Brain microvascular endothelial cell (primary cell): ENCODE results near the gene ZWILCH.
A peak's percentile ranks its signal among the peaks of the same experiment; 100 is the strongest.

Experiments
- DNase-seq: peaks from one replicate; pipeline ENCODE4 v3.0.0-alpha.2; 2020
- H3K27ac ChIP-seq: fragments of 250-450 bp; sonication (Bioruptor Pico); 2 replicates; pipeline ENCODE4 v1.5.1; 2020; ENCODE audit warnings: mild to moderate bottlenecking, moderate library complexity
- H3K27me3 ChIP-seq: fragments of 250-450 bp; sonication (Bioruptor Pico); replicated peaks from 2 replicates; pipeline ENCODE4 v1.5.1; 2020; ENCODE audit warnings: mild to moderate bottlenecking
- H3K36me3 ChIP-seq: fragments of 250-450 bp; sonication (Bioruptor Pico); replicated peaks from 2 replicates; pipeline ENCODE4 v1.5.1; 2020; ENCODE audit warnings: mild to moderate bottlenecking
- H3K4me3 ChIP-seq: 2 replicates; pipeline ENCODE4 v1.5.1; 2011; ENCODE audit warnings: low read depth, mild to moderate bottlenecking, control low read depth, low read length, moderate library complexity
- CTCF ChIP-seq: IDR thresholded peaks from 2 replicates; pipeline ENCODE4 v1.5.1; 2011; ENCODE audit warnings: low read depth, mild to moderate bottlenecking, moderate library complexity, low read length, control low read depth, inconsistent platforms; ENCODE audit errors: missing control alignments
- in situ Hi-C: cut with HindIII; loops from 2 replicates; pipeline ENCODE4 v1.10.0; 2017; ENCODE audit warnings: low sequenced_read_pairs, low pct_ligation_motif_present

Gene ZWILCH

GRCh38 chr15:66565741-66566144 lies 60.6 kb downstream of the ZWILCH start, which contains the start of gene LCTL:
Gene LCTL (minus strand): TSS chr15:66565998. CDS start chr15:66565365, 633 bp downstream.
- in situ Hi-C loops = no loop called here
- Histone ChIP-seq H3K27me3 (no peaks in the 10 kb centered on the region), H3K36me3 (no peaks in the 10 kb centered on the region), H3K27ac (no peak within 1 kb of the TSS), H3K4me3 (peak within 1 kb of the TSS; percentile 42)
- no peak for TF ChIP-seq CTCF
- DNase-seq = peak; percentile 69

DNA sequence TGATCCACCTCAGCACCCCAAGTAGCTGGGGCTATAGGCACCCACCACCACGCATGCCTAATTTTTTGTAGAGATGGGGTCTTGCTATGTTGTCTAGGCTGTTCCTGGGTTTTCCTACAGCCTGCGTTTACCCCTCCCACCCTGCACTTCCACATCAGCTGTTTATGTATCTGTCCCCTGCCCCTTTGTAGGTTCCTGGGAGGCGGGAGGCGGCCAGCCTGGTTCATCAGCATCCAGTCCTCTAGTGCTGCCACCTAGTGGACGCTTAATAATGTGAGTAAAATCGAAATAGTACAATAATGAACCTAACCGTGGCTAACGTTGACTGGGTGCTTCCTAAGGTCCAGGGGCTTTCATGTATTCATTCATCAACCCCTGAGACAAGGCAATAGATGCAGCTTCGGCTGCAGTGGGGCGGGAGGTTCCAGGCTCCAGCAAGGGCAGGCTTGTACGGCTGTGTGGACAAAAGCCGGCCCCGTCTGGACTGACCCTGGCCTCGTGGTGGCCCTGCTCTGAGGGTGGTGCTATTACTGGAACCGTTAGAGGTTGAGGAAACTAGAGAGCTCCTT lies 61.9 kb downstream of the ZWILCH start:
- DNase-seq = peak; percentile 64
- H3K27me3 ChIP-seq = no peaks in the 10 kb centered on the region
- in situ Hi-C loops = no loop called here
- H3K4me3 ChIP-seq = no peak overlapping the region
- no peaks in the 10 kb centered on the region for H3K36me3 ChIP-seq
- H3K27ac ChIP-seq = no peak overlapping the region
- peak; percentile 79 for TF ChIP-seq CTCF

GRCh38 chr15:66567897-66568296 lies 62.8 kb downstream of the ZWILCH start:
- Histone ChIP-seq H3K27me3 (no peaks in the 10 kb centered on the region), H3K36me3 (no peaks in the 10 kb centered on the region), H3K4me3 (no peak overlapping the region), H3K27ac (no peak overlapping the region)
- in situ Hi-C loops = no loop called here
- TF ChIP-seq CTCF = no peak
- no peak for DNase-seq

DNA sequence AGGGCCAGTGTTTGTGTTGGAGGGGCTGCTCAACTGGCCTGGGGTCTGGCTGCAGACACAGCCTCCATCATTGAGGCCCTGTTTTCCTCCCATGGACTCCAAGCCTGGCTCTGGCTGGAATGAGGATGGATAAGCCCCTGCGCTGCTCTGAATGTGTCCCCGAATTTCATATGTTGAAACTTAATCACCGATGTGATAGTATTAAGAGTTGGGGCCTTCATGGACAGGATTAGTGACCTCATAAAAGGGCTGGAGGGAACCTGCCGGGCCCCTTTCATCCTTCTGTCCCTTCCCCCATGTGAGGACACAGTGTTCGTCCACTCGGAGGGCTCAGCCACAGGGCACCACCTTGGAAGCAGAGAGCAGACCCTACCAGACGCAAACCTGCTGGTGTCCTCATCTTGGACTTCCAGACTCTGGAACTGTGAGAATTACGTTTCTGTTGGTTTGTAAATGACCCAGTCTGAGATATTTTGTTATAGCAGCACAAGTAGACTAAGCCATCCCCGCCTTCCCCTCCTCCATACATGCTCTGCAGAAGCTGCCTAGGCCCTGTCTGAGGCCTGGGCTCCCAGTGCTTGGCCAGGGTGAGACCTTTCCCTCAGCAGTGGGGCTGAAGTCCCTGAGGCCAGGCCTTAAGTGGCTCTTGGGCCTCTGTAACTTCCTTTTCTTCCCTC lies 64.5 kb downstream of the ZWILCH start:
- no peaks in the 10 kb centered on the region for H3K36me3 ChIP-seq
- H3K27ac ChIP-seq = no peak overlapping the region
- no peak for DNase-seq
- in situ Hi-C loops = no loop called here
- H3K27me3 ChIP-seq = no peaks in the 10 kb centered on the region
- H3K4me3 ChIP-seq = no peak overlapping the region
- no peak for TF ChIP-seq CTCF

GRCh38 chr15:66570327-66570726 lies 65.2 kb downstream of the ZWILCH start:
- in situ Hi-C loops = no loop called here
- Histone ChIP-seq H3K36me3 (no peaks in the 10 kb centered on the region), H3K27ac (no peak overlapping the region), H3K27me3 (no peaks in the 10 kb centered on the region), H3K4me3 (no peak overlapping the region)
- TF ChIP-seq CTCF = no peak
- DNase-seq = no peak
